22Rv1 (cell line): ENCODE results near the gene CHD2.

Experiments used
- ZFX ChIP-seq: fragments of 450-650 bp; IDR thresholded peaks from 2 replicates; pipeline ENCODE4 v1.6.1; 2017; ENCODE audit warnings: antibody characterized with exemption, borderline replicate concordance
- TF ChIP-seq, protein P1 (sequence below): fragments of 450-650 bp; IDR thresholded peaks from 2 replicates; pipeline ENCODE4 v1.5.1; 2017; ENCODE audit warnings: mild to moderate bottlenecking

DNA sequence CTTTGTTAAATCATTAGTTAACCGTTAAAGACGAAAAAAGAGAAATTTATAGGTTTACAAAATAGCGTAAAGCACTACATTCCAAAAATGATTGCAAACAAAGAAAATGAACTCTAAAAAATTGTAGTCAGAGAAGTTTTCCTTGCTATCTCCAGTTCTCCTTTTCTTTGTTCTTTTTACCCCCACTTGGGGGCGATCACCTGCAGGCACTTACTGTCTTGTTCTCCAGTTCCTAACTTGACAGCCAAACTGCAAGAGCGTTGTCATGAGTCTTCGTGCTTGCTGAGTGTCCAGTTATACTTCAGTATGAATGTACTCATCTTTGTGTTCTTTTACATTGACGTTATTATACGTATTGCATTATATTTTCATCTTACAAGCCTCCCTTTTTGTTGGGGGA, 54.5 kb downstream of the CHD2 start:
- TF ChIP-seq, protein P1, sequence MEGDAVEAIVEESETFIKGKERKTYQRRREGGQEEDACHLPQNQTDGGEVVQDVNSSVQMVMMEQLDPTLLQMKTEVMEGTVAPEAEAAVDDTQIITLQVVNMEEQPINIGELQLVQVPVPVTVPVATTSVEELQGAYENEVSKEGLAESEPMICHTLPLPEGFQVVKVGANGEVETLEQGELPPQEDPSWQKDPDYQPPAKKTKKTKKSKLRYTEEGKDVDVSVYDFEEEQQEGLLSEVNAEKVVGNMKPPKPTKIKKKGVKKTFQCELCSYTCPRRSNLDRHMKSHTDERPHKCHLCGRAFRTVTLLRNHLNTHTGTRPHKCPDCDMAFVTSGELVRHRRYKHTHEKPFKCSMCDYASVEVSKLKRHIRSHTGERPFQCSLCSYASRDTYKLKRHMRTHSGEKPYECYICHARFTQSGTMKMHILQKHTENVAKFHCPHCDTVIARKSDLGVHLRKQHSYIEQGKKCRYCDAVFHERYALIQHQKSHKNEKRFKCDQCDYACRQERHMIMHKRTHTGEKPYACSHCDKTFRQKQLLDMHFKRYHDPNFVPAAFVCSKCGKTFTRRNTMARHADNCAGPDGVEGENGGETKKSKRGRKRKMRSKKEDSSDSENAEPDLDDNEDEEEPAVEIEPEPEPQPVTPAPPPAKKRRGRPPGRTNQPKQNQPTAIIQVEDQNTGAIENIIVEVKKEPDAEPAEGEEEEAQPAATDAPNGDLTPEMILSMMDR = peak; percentile 70
- TF ChIP-seq ZFX = no peak
